ENCODE measurements around the gene ADPRHL1. TPM values are rescaled to one million over a fixed set of nuclear protein-coding genes. Genes with fewer than 3 reads are reported as not detected.
"Not testable (repeated sequence)": the region's sequence is repeated elsewhere in the genome, so short reads cannot be mapped to it uniquely, and the experiment has no call there.

Gene ADPRHL1
- total RNA-seq, 2 experiments from 2014 or later: 0.57 to 0.65 TPM

DNA sequence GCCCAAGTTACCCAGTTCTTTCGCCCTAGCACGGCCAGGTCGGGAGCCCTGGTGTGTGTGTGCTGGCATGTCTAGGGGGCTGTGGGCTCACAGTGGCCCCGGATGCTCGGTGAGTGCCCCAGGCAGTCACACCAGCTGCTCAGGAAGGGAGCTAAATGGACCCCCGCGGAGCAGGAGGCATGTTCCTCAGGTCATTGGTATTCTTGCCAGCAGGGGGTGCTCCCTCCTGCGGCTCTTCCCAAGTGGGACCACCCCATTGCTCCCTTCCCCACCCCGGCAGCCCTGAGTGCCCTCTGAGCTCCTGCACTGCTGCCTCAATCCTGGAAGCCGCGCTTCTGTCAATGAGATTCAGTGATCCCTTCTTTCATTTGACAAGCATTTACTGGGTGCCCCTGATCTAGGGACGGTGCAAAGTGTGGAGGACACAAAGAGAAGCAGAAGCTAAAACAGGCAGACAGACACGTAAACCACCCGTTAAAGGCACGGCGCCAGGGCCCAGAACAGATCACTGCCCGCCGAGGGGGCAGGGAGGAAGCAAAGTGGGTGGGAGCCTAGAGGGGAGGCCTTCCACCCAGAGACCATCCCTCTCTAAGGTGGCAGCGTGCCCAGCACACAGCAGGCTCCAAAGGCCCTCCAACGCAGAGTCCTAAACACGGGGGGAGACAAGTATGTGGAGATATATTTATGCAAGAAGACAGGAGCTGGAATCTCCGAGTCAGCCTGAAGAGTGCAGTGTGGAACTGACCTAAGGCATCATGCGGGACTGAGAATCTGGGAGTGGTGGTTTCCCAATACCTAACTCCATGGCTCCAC is 5.2 kb upstream of the ADPRHL1 start:
- POLR2A ChIA-PET: no interaction called here
- CTCF ChIA-PET: interaction anchor here (0.9 kb wide), 1 partner anchor 104 kb away, joined by 3 read pairs; no protein-coding TSS in a partner anchor

DNA sequence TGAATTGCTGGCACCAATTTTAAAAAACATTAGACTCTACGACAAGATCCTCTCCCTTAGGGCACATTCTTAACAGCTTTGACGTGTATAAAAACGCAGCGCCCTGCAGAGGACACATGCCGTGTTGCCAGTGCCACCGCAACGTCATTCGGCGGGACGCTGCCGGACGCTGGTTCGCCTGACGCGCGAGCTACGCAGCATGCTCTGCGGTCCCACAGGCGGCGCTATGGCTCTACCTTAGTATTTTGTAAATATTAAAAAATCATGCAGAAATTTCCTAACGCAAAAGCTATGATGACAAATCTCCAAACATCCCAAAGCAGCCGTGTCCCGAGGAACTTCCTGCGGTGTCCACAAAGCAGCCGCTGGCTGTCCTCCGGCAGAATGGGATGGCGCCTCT is 4.2 kb upstream of the ADPRHL1 start:
- CTCF ChIA-PET: interaction anchor here (0.9 to 1.6 kb wide), 2 partner anchors 12 to 105 kb away, joined by 3 read pairs; no protein-coding TSS in a partner anchor

DNA sequence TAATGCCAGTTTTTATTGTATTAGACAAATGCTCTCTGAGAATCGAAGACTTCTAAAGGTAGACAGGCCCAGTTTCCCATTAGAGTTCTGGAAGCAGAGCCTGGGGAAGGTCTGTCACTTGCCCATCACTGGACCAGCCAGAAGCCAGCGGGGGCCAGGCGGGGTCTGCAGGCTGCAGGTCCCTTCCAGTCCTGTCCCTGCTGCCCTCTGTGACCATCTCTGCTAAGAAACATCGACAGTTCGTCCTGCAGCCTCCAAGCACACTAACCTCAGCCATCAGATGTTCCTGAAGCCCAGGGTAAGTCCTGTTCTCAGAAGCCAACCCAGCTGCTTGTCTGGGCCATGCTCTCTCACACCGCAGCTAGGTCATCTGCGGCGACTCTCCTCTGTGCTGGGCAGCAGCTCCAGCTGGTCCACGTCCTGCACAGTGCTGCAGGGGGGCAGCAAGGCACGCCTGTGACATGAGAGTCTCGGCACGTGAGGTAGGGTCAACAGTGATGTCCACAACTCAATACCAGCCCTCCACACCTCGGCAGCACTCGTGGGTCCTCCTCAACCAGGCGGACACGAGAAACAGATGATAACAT is 2.9 kb upstream of the ADPRHL1 start:
- CTCF ChIA-PET: interaction anchor here (1.6 kb wide), 1 partner anchor 11 kb away, joined by 3 read pairs; no protein-coding TSS in a partner anchor
- POLR2A ChIA-PET: no interaction called here

More for the DNA sequence above, 4.2 kb upstream of the ADPRHL1 start:
- POLR2A ChIA-PET: interaction anchor here (0.6 kb wide), 1 partner anchor 43 kb away, joined by 3 read pairs; no protein-coding TSS in a partner anchor

DNA sequence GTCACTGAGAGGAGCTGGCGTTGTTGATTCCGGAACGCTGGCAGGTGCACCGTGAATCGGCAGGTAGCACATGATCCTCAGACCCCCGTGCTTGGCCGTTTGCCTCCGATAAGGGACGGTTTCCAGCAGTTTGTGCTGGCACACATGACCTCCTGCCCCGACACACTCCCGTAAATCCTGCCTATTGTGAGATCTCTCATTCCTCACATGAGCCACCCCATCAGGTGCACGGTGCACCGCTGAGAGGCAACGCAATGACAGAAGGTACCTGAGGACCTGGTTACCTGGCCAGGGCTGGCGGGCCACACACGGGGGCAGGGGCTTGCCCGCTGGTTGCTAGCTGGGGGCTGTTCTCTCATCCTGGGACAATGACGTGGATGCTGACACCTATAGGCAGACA is 2.1 kb upstream of the ADPRHL1 start:
- CTCF ChIA-PET: no interaction called here
- POLR2A ChIA-PET: no interaction called here

DNA sequence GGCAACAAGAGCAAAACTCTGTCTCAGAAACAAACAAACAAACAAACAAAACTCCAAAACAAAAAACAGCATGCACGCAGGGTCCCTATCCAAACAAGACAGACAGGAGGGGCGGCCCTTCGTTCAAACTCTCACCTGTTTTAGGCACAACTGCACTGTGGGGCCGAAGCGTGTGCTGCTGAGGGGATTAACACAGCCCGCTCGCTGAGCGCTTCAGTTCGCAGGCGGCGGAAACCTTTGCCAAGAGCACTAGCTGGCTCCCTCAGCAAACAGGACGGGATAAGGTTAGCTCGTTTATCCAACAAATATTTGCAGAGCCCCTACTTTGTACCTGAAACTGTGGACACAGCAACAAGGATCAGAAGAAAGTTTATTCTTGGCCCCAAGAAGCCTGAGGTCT is 1.6 kb upstream of the ADPRHL1 start:
- CTCF ChIA-PET: no interaction called here
- POLR2A ChIA-PET: no interaction called here

DNA sequence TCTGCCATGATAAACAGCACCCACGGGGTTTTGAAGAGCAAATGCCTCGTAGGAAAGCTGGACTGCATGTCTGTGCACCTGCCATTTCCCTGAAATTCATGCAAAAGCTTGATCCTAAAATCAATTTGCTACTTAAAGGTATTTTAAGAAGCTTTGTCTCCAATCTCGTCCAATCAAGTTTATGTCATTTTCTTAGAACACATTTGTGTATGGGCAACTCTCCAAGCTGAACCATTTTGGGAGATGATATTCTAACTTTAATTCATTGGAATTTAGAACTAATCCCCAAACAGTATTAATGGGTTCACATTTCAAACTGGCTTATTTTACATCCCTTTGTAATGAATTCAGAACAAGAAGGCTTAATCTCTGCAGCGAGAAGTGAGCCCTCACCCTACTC is 822 bp downstream of the ADPRHL1 start:
- POLR2A ChIA-PET: no interaction called here

DNA sequence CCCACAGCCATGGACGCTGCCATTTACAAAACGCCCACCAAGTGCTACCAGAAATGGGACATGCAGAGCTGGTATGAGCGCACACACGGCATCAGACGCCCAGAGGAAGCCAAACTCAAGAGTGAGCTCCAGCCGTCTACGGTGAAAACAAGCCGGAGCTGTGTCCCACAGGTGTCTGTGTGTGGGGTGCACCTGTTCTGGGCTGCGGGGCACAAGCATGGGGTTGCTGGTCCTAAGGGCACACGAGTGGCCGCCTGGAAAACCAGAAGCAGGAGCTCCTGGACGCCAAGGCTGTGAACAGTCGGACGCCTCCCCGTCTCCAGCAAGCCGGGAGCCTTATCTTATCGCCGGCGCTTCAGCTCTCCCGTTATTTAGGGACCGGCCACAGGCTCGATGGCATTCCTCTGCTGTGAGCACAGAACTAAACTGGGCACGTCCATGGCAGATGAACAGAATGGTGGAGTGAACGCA is 1.3 kb downstream of the ADPRHL1 start:
- POLR2A ChIA-PET: no interaction called here
- CTCF ChIA-PET: interaction anchor here (0.9 kb wide), 1 partner anchor 14 kb away, joined by 3 read pairs; no protein-coding TSS in a partner anchor

More for the DNA sequence above, 822 bp downstream of the ADPRHL1 start:
- CTCF ChIA-PET: no interaction called here

DNA sequence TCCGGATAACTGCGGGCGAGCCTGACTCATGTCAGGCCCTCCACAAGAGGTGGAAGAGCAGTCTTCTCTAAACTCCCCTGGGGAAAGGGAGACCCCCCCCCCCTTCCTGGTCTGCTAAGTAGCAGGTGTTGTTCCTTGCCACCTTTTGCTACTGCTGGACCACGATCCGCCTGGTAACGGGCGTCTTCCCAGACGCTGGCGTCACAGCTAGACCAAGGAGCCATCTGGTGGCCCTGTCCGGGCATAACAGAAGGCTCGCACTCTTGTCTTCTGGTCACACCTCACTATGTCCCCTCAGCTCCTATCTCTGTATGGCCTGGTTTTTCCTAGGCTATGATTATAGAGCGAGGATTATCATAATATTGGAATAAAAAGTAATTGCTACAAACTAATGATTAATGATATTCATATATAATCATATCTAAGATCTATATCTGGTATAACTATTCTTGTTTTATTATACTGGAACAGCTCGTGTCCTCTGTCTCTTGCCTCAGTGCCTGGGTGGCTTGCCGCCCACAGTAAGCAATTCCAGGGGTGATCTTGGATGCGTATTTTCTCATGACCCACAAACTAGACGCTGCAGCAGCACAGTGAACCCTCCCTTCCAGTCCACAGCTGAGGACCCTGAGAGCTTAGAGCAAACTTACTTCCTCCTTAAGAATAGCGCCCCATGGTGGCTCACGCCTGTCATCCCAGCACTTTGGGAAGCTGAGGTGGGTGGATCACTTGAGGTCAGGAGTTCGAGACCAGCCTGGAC is 2.2 kb downstream of the ADPRHL1 start:
- POLR2A ChIA-PET: interaction anchor here (0.6 kb wide), 1 partner anchor 30 kb away, joined by 4 read pairs; no protein-coding TSS in a partner anchor
- CTCF ChIA-PET: interaction anchor here (0.9 kb wide), 1 partner anchor 15 kb away, joined by 3 read pairs; no protein-coding TSS in a partner anchor

DNA sequence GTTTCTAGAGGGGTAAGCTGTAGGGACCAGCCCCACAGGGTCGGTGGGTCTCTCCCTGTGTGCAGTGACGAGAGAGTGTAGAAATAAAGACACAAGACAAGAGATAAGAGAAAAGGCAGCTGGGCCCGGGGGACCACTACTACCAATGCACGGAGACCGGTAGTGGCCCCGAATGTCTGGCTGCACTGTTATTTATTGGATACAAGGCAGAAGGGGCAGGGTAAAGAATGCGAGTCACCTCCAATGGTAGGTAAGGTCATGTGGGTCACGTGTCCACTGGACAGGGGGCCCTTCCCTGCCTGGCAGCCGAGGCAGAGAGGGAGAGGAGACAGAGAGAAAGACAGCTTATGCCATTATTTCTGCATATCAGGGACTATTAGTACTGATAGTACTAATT is 2.9 kb downstream of the ADPRHL1 start:
- CTCF ChIA-PET, POLR2A ChIA-PET: not testable (repeated sequence)

DNA sequence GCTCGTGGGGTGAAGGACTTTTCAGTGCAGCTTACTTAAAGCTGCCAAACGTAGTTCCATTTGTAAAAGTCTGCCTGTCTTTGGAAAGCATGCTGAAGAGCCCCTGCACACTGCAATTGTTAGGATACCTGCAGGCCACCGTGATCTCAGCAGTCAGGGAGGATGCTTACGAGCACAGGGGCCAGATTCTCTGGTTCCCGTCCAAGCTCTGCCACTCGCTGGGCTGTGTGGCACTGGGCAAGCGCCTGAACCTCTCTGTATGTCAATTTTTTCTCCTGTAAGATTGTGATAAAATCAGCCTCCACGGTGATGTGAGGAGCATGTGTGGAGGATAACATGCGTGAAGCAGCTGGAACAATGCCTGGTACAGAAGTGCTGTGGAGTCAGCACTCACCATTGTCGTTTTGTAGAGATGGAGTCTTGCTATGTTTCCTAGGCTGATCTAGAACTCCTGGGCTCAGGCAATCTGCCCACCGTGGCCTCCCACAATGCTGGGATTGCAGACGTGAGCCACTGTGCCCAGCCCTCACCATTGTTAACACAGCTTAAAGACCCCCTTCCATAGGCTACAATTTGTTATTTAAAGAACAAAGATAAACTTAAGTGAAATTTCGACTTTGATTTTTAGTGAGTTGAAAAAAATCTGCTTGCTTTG is 3.5 kb downstream of the ADPRHL1 start:
- ChIA-PET CTCF (no interaction called here), POLR2A (no interaction called here)

DNA sequence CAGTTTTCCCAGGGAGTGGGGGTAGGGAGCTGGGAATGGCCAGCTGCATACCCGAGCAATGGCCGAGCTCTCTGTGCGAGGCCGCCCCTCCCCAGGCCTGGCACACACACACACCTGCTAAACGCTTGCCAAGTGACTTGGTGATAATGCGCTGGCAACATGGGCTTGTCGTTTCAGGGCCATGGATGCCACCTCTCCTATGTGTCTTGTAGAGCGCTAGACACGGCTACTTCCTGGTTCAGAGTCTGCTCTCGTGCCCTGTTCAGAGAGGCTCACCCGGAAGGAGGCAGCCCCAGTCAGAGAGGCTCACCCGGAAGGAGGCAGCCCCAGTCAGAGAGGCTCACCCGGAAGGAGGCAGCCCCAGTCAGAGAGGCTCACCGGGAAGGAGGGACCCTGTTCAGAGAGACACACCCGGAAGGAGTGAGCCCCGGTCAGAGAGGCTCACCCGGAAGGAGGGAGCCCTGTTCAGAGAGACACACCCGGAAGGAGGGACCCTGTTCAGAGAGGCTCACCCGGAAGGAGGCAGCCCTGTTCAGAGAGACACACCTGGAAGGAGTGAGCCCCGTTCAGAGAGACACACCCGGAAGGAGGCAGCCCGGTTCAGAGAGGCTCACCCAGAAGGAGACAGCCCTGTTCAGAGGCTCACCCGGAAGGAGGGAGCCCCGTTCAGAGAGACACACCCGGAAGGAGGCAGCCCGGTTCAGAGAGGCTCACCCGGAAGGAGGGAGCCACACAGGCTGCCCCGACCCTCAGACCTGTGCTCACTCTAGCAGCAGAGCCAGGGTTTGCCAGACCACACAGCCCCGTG is 4.2 kb downstream of the ADPRHL1 start:
- POLR2A ChIA-PET: no interaction called here
- CTCF ChIA-PET: no interaction called here

DNA sequence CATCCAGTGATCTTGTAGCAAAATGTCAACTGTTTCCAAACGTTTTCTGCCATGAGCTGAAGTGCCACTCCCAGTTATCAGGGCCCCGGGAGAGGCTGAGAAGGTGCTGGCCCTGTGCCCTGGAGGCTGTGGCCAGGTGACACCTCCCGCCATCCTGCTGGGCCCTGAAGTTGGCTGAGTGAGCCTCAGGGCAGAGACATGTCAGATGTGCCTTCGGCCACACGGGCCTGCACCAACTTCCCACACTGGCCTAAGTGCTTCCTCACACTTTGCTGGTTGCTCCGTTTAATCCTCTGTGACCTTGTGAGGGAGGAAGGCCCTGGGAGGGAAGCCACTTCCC is 4.8 kb downstream of the ADPRHL1 start:
- CTCF ChIA-PET: no interaction called here
- POLR2A ChIA-PET: no interaction called here

DNA sequence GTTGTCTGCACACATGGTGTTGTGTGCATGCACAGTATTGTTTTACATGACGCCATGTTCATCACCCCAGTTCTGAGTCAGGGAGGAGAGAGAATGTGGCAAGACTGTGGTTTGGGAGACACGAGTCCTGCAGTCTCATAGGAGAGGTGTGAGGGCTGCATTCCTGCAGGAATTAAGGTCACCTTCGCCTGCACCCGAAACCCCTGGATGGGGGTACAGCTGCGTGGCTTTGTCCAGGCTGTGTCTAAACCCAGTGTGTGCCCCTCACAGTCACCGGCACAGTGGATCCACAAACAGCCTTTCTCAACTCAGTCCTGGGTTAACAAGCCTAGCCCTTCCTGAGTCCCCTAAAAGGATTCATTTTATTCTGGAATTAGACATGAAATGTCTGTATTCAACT is 5.7 kb downstream of the ADPRHL1 start:
- CTCF ChIA-PET: no interaction called here

DNA sequence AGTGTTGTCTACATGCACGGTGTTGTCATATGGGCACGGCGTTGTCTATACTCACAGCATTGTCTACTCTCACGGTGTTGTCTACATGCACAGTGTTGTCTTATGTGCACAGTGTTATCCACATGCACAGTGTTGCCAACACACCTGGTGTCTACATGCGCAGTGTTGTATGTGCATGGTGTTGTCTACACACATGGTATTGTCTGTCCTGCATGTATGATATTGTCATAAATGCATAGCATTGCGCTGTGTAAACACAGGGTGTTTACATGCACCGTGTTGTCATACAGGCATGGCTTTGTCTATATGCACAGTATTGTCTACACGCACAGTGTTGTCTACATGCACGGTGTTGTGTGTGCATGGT is 6.8 kb downstream of the ADPRHL1 start:
- POLR2A ChIA-PET: no interaction called here

More for the DNA sequence above, 5.7 kb downstream of the ADPRHL1 start:
- POLR2A ChIA-PET: no interaction called here

DNA sequence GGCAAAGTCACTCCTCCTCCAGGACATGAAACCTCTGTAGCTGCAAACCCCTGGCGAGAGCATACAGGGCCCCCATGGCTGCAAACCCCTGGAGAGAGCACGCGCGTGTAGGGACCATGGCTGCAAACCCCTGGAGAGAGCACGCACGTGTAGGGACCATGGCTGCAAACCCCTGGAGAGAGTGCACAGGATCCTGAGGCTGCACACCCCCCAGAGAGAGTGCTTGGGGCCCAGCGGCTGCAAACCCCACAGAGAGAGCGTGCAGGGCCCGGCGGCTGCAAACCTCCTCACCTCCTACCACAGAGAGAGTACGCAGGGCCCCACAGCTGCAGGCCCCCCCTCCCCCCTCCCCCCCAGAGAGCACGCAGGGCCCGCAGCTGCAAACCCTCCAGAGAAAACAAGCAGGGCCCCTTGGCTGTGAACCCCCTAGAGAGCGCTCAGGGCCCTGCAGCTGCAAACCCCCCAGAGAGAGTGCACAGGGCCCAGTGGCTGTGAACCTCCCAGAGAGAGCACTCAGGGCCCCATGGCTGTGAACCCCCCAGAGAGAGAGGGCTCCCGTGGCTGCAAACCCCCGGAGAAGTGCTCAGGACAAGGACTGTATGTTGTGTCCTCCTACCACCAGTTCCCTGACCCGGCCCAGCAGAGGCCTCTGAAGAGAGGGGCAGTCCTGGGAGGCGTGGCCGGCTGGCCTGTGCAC is 7.3 kb downstream of the ADPRHL1 start:
- ChIA-PET CTCF (interaction anchor here (1.1 kb wide), 1 partner anchor 11 kb away, joined by 3 read pairs; no protein-coding TSS in a partner anchor), POLR2A (no interaction called here)

More for the DNA sequence above, 6.8 kb downstream of the ADPRHL1 start:
- CTCF ChIA-PET: no interaction called here

DNA sequence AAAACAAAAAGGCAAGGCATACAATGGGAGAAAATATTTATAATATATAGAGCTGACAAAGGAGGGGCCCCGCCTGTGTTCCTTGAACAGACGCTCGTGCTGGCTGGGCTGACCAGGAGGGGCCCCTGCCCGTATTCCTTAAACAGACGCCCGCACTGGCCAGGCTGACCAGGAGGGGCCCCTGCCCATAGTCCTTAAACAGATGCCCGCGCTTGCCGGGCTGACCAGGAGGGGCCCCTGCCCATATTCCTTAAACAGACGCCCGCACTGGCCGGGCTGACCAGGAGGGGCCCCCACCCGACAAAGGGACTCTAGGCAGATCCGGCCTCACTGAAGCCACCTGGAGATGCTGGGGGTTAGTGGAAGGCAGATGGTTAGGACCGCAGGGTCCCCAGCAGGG is 9.3 kb downstream of the ADPRHL1 start:
- ChIA-PET POLR2A (no interaction called here), CTCF (no interaction called here)

DNA sequence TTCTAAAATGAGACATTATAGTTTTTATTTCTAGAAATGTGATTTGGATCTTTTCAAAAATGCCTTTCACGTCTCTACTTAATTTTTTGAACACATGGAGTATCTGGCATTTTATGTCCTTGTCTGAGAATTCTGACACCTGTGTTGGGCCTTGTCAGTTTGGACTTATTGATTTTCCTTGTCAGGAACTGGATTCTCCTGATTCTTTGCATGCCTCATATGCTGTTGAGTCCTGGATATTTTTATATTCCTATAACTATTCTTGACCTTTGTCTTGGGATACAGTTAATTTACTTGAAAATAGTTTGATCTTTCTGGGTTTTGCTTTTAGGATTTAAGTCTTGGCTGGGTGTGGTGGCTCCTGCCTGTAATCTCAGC is 10.3 kb downstream of the ADPRHL1 start:
- ChIA-PET CTCF (no interaction called here), POLR2A (no interaction called here)

DNA sequence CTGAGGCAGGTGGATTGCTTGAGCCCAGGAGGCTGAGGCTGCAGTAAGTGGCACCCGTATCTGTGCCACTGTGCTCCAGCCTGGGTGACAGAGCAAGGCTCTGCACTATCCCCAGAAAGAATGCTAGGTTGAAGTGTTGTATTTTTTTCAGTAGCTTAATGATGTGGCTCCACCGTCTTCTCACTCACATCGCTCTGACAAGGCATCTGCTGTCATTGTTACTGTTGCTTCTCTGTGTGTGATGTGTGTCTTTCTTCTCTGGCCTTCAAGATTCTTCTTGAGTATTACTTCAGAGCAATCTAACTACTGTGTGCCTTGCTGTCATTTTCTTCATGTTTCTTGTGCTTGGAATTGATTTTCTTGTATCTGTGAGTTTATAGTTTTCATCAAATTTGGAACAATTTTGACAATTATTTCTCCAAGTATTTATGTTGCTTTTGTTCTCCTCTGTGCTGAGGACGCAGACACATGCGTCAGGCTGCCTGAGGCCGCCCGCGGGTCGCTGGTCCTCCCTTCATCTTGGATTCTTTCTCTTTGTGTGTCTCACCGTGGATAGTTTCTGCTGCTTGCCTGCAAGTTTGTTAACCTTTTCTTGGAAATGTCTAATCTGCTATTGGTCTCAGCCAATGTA is 10.8 kb downstream of the ADPRHL1 start:
- CTCF ChIA-PET: no interaction called here
- POLR2A ChIA-PET: no interaction called here

All from activated CD8-positive, alpha-beta memory T cell treated with anti-CD3 and anti-CD28 coated beads for 36 hours (primary cell).